GM03348 (cell line): ENCODE data around the gene CACNA2D2.

Source experiments
- DNase-seq: peaks from one replicate; pipeline ENCODE4 v3.0.0; 2012; ENCODE audit warnings: low spot score

The CACNA2D2 gene

DNA sequence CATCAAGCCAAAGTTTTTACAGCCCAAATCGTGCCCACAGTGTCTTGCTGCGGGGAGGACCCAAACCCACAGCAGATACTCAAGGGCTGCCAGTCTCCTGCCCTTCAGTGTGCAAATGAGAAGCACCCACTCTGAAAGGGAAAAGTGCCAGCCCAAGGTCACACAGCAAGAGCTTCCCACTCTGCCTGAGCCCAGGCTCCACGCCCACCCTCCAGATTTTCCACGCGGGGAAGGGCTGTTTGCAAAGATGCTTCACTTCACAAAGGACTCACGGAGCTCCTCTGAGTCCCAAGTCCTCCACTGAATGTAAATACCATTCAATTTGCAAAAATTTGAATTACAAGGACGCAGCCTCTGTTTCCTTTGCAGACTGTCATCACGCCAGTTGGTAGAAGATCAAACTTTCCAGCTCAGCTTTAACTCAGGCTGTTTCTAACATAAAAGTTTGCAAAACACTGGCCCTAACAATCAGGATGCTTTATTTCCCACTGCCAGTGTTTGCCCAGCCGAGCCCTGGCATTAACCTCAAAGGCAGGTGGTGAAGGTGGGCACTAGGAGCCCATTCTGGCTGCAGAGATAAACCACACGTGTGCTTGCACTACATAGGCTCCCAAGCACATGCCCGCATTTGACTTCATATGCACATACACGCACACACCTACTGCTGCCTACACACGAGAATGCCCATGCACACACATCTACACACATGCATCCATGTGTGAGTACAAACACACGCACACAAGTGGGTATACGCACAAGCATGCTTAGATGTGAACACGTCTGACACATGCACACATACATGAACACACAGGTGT is 7.6 kb downstream of the CACNA2D2 start:
- DNase-seq = no peak

DNA sequence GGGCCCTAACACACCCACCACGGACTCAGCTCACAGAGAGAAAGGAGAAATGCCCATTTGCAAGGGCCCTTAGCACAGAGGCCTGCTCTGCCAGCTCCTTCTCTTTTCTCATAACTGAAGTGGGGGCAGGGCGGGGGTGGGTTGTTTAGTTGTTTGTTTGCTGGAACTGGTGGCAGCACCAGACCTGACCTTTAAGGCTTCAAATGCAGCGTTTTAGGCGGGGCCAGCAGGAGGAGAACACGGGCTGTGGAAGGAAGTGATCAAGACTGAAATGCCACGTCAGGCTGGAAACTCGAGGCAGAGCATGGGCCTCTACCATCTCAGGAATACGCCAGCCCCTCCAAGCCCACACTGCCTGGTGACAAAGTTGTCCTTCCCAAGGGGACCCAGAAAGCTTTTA is 9.3 kb downstream of the CACNA2D2 start:
- DNase-seq = no peak

- DNase-seq = no peak
Measured at GRCh38 chr3:50493623-50494022, 9.8 kb downstream of the CACNA2D2 start.

DNA sequence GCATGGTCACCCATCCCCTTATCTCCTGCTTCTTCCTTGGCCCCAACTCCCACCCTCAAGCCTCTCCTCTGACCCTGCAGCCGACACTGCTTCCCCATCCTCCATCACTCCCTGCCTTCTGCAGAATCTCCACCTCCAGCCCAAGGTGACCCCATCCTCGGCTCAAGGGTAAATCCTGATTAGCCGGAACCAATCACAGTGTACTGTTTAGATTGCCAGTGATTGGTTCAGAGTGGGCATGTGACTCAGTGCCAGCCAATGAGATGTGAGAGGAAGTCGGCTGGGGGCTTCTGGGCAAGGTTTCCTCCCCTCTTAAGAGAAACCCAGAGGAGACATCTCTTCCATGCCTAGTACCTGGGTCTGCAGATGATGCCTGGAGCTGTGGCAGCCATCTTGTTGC is 10.3 kb downstream of the CACNA2D2 start:
- no peak for DNase-seq

DNA sequence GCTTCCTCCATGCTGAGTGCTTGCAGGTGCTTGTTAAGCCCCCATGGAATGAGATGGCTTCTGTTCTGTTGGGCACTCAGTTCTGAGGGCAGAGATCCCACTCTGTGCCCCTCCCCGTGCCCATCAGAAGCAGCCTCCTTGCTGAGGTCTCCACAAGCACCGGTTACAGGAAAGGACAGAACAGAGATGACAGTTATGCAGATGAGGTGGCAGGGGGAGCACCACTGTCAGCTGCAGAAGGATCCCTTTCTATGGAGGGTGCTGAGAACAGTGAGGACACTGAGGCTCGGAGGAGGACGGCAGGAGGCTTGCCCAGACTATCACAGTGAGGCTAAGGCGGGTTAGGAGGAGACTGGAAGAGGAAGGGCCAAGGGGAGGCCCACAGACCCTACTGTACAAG is 12.4 kb downstream of the CACNA2D2 start:
- DNase-seq = no peak

GRCh38 chr3:50490424-50490823 is 13.0 kb downstream of the CACNA2D2 start:
- DNase-seq = no peak

- DNase-seq = no peak
Measured at GRCh38 chr3:50487181-50487580, 16.3 kb downstream of the CACNA2D2 start.

DNA sequence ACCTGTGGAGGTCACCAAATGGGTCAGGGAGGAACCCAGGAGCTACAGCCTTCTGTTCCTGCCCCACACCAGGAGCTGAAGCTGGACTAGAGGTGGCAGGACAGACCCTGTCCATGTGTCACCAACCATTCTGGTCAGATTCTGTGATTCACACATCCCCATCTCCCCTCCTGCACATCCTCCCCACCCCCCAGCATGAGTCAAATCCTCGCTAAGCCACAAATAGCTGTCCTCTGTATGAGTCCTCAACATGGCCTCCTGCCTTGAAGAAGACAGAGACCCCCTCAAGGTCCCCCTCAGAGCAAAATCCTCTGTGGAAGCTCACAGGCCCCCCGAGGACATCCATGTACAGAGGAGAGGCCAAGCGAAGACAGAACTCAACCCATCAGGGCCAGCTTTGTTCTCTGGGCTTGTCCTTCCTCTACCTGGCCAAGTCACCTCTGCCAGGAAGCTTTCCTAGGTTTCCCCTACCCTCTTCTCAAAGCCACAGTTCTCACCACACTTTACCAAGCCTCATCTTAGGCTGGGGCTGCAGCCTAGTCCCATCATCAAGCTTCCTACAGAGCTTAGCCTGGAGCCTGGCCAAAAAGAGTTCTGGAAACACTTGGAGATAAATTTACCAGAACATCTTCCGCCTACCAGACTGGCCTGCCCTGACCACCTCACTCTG is 17.1 kb downstream of the CACNA2D2 start:
- DNase-seq = no peak

GRCh38 chr3:50484722-50485121 is 18.7 kb downstream of the CACNA2D2 start:
- no peak for DNase-seq

GRCh38 chr3:50483374-50483773 is 20.1 kb downstream of the CACNA2D2 start:
- DNase-seq = no peak

DNA sequence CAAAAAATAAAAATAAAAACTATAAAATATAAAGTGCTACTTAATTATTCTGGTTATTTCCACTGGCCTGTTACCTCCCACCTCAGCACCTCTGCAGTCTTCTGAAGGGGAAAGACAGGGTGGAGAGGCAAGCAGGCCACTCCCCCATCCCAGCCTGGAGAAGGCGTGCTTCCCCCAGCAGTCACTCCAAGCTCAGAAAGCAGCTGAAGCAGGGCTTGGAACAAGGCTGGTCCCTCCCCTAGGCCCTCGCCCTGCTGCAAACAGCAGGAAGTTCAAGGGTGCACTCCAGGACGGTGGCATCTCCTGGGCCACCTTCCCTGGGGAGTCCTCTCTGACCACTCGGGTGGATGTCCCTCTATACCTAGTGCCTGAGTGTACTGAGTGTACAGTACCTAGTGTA is 21.4 kb downstream of the CACNA2D2 start:
- DNase-seq = no peak

DNA sequence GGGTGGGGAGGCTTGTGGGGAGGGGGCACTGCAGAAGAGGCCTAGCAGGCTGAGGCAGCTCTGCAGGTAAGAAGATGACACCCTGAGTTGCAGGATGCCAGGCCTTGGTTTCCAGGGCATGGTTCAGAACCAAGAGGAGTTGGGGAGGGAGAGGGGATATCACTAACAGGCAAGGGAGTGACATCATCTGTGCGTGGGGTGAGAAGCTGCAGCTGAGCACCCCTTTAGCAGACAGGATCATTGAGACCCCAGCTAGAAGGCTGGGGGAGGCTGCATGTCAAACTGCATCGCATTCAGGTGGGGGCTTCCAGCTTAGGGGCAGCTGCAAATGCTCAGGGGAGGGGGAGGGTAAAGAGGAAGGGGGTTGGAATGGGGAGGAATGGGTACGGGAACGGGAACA is 23.0 kb downstream of the CACNA2D2 start:
- DNase-seq = no peak

DNA sequence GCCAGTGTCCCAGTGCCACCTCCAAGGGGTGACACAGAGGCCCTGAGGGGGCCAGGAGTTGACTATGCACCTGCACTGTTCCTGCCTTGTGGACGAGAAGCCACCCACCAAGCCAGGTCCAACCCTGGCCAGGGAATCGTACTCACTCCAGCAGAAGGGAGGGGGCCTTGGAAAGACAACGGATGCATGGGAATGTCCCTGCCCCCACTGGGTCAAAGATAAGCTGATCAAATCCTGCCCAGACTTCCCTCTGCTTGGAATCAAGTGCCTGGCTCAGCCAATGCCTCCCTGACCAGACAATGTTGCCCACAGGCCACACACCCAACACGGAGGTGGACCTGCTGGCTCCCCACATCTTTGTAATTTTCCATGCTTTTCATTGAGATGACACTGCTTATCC is 23.9 kb downstream of the CACNA2D2 start:
- no peak for DNase-seq

GRCh38 chr3:50478671-50479260 is 24.7 kb downstream of the CACNA2D2 start:
- DNase-seq = no peak

DNA sequence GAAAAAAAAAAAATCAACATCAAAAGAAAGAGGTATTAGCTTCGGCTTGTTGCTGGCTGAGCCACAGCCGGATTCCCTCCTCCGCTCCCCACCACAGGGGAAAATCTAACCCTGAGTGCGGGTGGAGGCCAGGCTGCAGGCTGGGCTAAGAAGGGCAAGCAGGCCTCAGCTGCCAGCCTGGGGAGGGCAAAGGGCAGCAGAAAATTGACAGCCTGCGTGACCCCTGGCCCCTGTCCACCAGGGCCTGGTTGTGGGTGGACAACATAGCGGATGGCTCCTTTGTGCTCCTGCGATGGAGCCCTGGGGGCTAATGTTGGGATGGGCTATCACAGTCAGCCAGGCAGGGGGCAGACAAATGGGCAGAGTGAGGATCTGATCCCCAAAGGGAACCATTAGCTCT is 25.4 kb downstream of the CACNA2D2 start:
- no peak for DNase-seq

DNA sequence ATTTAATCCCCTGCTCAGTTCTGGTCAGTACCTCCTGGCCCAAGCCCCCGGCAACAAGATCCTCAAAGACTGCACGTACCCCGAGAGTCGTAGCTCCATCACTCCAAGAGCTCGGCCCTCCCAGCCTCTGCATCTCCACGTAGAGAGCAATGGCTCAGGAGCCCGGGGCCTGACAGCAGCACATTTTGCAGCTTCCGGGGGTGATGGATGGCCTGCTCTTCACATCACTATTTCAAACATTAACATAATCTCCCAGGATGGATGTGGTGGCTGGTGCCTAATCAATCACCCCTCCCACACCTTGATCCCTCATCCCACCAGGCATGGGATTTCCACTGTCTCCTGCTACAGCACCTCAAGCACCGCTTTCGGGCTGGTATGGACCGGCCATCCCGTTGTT is 28.1 kb downstream of the CACNA2D2 start:
- no peak for DNase-seq

GRCh38 chr3:50474717-50475116 is 28.7 kb downstream of the CACNA2D2 start:
- DNase-seq = peak; percentile 76

DNA sequence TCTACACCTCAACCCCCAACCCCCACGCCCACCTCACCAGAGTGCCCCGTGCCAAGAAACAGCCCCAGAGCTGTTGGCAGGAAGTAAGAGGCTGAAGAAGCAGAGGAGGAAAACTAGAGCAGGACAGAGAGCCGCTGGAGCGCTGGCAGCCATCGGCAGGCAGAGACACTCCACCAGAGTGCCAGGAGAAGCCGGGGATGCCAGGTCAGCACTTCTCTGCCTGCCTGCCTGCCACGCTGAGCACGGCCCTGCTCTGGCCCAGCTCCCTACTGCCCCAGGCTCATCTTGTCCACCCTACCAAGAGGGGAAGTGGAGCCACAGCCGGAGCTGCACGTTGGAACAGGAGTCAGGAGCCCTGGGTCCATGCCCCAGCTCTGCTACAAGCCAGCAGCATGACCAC is 29.7 kb downstream of the CACNA2D2 start:
- DNase-seq = no peak

- DNase-seq = no peak
Measured at GRCh38 chr3:50472958-50473357, 30.5 kb downstream of the CACNA2D2 start.

GRCh38 chr3:50470658-50471057 is 32.8 kb downstream of the CACNA2D2 start:
- no peak for DNase-seq

- no peak for DNase-seq
Measured at GRCh38 chr3:50467919-50468318, 35.5 kb downstream of the CACNA2D2 start.

- DNase-seq = no peak
Measured at GRCh38 chr3:50466177-50466576, 37.3 kb downstream of the CACNA2D2 start.

- no peak for DNase-seq
Measured at GRCh38 chr3:50464569-50464968, 38.9 kb downstream of the CACNA2D2 start.
